GM21717 (cell line): ENCODE measurements around the gene PPOX.

ENCODE experiments used
- ATAC-seq: cut with Tn5 transposase; IDR thresholded peaks from one replicate; pipeline ENCODE4 v1.9.1; 2021; ENCODE audit warnings: mild to moderate bottlenecking, moderate library complexity; ENCODE audit not compliant: unreplicated experiment

Gene PPOX

GRCh38 chr1:161165742-161166668 lies at the start of gene PPOX:
Gene PPOX, plus strand, starts transcription at chr1:161166426. Its CDS starts 422 bp downstream, at chr1:161166848.
- ATAC-seq = peak; percentile 91

GRCh38 chr1:161117759-161118581 lies 48.3 kb upstream of the PPOX start, which contains the start of the genes NIT1 and PFDN2:
Gene NIT1, plus strand, starts transcription at chr1:161118105. Its CDS starts 72 bp downstream, at chr1:161118177.
Gene PFDN2, minus strand, starts transcription at chr1:161118037. Its CDS starts 11 bp downstream, at chr1:161118026.
- ATAC-seq = peak; percentile 79

- no peak for ATAC-seq
These were observed 46.9 kb upstream of the PPOX start for GRCh38 chr1:161119092-161119903.

- ATAC-seq = no peak
These were observed 45.1 kb upstream of the PPOX start for GRCh38 chr1:161121042-161121650.

GRCh38 chr1:161121834-161122233 lies 44.4 kb upstream of the PPOX start:
- ATAC-seq = no peak

GRCh38 chr1:161122967-161123366 lies 43.3 kb upstream of the PPOX start:
- ATAC-seq = no peak

GRCh38 chr1:161127649-161128048 lies 38.6 kb upstream of the PPOX start:
- ATAC-seq = no peak

GRCh38 chr1:161128591-161129420 lies 37.4 kb upstream of the PPOX start:
- ATAC-seq = no peak

- no peak for ATAC-seq
These were observed 36.0 kb upstream of the PPOX start for GRCh38 chr1:161130266-161130665.

- ATAC-seq = no peak
These were observed 34.5 kb upstream of the PPOX start for GRCh38 chr1:161131523-161132409.

GRCh38 chr1:161132410-161133219 lies 33.6 kb upstream of the PPOX start, which contains the start of gene DEDD:
Gene DEDD, minus strand, starts transcription at chr1:161132667. Its CDS starts 8,205 bp downstream, at chr1:161124462.
- peak; percentile 89 for ATAC-seq

GRCh38 chr1:161133220-161133740 lies 32.9 kb upstream of the PPOX start:
- no peak for ATAC-seq

GRCh38 chr1:161137881-161138280 lies 28.3 kb upstream of the PPOX start:
- no peak for ATAC-seq

GRCh38 chr1:161138431-161138830 lies 27.8 kb upstream of the PPOX start:
- no peak for ATAC-seq

GRCh38 chr1:161139766-161140165 lies 26.5 kb upstream of the PPOX start:
- no peak for ATAC-seq

- ATAC-seq = no peak
These were observed 25.3 kb upstream of the PPOX start for GRCh38 chr1:161140755-161141400.

- ATAC-seq = no peak
These were observed 20.4 kb upstream of the PPOX start for GRCh38 chr1:161145832-161146231.
